ENCODE results near the gene MCFD2. TPM values are rescaled to one million over a fixed set of nuclear protein-coding genes. Genes with fewer than 3 reads are reported as not detected.

MCFD2 gene
- 10 to 100 TPM; 83.7 to 92.2 (median 90.4) TPM for polyA plus RNA-seq (ENCODE audit: insufficient read length in 4 of 4)

DNA sequence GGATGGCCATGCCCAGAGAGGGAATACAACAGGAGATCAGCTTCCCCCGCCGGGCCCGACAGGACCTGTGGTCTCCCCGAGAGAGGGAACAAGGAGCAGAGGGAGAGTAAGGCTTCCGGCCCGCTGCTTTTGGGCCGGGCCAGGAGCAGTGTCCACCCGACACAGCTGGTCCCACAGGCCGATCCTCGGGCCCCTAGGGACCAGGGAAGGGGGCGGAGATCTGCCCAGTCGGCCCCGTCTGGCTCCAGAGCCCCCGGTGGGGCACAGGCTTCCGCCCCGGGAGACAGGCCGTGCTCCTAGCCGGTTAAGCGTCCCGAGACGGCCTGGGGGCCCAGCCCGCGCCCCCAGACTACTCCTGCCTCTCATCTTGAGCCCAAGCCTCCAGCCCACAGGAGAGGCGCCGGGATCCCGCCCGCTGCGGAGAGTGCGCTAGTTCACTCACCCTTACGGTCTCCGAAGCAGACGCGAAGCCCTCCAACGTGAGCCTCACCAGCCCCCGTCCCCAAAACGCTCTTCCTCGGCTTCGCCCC lies at the start of gene MCFD2:
Gene MCFD2, minus strand, starts transcription at position 526 of the 530 bp plus-strand sequence. CDS start 6,635 bp downstream, outside the sequence.
- peak in 2 of 4 donors; percentile 13 to 19 for DNase-seq (ENCODE audit: low read depth in 4 of 4, low spot score in 2 of 4)

DNA sequence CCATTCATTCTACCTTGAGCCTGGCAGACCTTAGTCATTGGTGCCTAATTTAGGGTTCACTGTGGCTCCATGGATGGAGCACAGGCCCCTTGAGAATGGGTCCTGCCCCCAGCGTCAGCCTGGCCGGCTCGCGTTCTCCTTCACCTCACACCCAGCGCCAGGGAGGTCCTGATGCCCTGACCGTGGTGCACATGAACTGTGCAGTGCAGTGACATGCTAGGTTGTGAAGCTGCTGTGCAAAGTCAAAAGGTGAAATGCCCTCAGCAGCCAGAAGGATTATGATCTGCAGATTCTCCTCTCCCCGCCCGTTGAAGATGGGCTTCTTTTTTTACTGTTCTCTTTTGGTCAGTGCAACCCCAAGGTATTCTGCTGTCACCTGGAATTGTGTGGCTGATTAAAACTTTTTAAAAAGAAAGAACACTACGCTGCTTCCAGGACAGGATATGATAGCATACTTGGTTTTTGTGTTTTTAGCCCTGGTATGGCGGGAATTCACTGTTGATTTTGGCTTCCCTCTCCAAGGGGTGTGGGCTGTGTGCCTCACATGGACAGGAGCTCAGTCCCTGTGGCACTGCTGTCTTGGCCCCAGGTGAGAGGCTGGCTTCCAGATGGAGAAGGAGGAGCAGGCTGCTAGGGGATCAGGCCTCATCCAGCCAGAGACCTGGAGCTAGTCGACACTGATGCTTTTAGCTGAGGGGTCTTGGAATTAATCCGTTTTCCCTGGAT lies 49.4 kb upstream of the MCFD2 start:
- no peak for DNase-seq (ENCODE audit: low read depth in 4 of 4, low spot score in 2 of 4)

DNA sequence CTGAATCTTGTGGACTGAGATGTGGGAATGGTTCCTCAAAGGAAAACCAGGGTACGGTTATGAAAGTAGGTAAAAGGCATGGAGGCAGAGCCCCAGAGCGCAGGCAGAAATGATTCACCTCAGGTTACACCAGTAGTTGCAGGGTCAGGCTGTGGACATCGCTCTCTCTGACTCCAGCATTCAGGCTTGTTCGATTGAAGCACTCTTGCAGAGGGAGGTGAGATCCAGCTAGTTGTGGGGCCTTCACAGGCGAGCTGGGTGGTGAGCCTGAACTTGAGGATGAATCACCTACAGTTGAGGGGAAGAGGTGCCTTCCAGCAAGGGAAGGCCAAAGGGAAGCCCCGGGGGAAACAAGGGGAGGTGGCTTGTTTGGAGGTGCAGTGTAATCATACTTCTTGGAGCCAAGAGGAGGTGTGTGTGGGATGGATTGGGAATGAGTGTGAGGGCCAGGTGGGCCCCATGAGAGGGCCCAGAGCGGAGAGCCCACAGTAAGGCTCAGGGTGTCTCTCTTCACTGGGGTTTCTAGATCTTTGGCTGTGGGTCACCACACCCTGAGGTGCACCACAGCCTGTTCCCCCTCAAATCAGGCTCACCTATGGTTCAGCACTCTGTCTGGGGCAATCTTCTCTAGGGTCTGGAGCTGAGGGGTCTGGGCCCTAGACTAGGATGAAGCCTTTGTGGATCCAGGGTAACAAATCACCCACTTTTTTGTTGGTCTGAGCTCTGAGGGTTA lies 48.5 kb upstream of the MCFD2 start:
- DNase-seq (ENCODE audit: low read depth in 4 of 4, low spot score in 2 of 4): no peak

DNA sequence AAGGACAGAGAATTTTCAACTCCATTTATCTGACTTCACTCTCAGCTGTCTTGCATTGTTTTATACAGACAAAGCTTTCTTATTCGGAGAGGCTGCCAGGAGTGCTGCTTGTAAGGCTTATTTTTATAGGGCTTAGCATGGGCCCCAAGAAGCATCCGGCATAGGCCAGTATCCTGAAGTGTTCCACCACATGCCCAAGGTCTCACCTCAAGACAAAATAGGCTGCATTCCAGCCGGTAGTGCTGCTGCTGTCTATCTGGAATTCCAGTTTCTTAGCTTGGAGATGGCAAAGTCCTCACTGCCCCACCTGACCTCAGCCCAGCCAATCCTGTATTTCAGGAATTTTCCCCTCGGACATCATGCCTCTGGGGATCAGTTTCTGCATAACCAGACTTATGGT lies 47.6 kb upstream of the MCFD2 start:
- DNase-seq (ENCODE audit: low read depth in 4 of 4, low spot score in 2 of 4): no peak

DNA sequence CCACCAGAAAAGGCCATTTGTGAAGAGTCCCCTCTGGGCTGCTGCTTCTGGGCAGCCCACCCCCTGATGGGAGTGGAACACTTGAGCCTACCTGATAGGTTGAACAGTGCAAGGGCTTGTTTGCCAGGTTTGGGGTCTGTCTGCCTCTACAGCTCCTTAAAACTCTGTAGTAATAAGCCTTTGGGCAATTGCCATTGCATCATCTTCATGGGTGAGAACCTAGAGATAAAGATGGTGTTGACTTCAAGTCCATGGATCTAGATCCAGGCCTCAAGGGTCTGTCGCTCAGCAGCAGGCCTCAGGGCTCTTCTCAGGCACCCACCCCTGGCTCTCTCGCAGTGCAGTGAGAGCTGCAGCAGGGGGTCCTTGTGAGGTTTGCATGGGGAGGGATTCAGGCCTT lies 47.1 kb upstream of the MCFD2 start:
- no peak for DNase-seq (ENCODE audit: low read depth in 4 of 4, low spot score in 2 of 4)

DNA sequence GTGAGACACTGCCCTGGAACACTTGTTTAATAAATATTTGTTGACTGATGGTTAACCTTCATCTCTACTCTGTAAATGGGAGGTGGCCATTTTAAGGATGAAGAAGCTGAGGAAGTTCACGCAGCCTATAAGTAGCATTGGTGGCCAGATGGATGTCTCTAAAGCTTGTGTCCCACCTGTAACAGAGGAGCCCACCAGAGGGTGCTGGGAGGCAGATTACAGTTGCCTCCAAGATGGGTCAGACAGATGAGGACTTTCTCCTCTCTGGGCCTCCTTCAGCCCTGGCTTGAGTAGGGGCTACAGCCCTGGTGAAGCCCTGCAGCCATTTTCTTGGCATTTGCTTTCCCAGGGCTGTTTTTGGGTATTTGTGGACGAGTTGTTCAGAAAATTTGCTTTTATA lies 45.0 kb upstream of the MCFD2 start:
- no peak for DNase-seq (ENCODE audit: low read depth in 4 of 4, low spot score in 2 of 4)

DNA sequence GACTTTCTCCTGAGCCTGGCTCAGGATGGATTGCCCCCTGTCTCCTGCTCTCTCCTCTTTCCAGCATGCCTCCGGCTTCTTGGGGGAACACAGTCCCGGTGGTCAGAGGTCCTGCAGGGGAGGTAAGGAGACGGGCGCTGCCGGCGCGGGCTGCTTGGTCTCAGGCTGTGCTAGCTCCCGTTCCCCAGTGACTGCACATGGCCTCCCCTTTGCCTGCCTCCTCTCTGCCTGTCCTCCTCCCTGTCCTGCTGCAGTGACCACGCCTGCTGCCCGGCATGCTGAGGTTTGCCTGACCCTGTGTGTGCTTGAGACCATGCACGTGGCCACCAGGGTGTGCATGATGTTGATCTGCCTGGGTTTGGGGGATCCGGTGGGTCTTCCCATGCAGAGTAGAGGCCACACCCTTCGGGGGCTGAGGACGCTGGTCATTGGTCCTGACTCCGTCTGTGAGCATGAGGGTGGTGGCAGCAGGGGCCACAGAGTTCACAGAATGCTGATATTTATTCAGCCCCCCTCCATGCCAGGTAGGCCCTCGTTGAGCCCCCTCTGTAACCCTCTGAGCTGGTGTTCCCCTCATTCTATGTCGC lies 42.9 kb upstream of the MCFD2 start:
- DNase-seq (ENCODE audit: low read depth in 4 of 4, low spot score in 2 of 4): no peak

DNA sequence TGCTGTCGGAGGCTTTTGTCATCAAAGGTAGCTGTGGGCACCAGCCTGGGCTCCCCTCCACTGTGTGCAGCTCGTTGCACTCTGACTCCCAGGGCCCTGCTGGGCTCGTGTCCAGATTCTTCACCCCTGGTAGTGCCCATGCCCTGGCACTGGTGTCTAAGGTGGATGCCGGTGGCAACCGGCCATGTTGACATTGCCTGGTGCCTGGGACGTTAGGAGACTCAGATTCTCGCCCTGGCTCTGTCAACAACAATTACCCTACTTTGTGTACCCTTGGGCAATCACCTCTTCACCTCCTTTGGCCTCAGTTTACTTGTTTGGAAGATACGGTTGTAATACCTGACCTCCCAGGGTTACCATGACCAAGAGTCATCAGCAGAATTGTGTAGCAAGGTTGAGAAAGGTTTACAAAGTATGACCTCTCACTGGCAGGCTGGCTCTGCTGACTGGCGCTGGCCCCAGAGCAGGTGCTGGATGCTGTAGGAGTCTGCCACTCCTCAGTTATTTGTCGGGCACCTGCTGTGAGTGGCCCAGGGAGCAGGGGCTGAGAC lies 41.5 kb upstream of the MCFD2 start:
- no peak for DNase-seq (ENCODE audit: low read depth in 4 of 4, low spot score in 2 of 4)

DNA sequence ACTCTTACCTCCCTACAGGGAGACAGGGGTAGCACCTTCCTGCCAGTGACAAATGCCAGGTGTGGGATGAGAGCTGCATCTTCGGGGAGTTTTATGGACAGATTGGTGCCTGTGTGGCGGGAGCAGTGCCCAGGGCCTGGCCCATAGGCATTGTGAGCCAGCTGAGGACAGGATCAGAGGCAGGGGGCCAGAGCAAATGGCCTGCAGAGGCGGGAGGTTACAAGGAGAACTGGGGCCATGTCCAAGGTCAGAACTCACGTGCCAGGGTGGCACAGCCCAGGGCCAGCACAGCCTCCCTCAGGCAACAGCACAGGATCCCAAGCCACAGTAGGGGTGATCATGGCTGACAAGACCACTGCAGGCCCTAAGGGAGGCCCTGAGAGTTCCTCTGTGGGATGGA lies 40.2 kb upstream of the MCFD2 start:
- DNase-seq (ENCODE audit: low read depth in 4 of 4, low spot score in 2 of 4): no peak

DNA sequence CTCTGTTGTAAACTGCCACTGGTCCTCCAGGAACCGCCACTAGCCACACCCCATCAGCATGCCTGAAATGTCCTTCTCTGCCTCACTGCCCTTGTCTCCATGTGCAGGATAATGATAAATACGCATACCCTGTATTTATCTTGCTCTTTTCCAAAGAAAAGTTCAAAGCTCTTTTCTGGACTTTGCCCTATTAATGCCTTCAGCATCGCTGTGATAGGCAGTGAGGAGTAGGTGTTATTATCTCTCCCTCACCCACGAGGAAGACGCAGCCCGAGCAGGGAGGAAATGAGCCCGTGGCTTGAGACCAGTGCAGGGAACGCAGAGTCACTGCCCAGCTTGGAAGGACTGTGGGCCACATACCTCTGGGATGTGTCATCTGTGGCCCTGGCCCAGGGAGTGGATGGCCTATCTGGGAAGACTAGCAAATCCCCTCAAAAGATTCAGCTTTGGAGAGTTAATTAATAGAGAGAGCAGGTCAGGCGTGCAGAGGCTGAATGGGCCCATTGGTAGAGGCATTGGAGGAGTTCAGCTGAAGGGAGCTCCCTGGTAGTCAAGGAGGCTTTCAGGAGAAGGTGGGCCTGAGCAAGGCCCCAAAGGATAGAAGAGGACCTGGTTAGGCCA lies 39.5 kb upstream of the MCFD2 start:
- no peak for DNase-seq (ENCODE audit: low read depth in 4 of 4, low spot score in 2 of 4)

DNA sequence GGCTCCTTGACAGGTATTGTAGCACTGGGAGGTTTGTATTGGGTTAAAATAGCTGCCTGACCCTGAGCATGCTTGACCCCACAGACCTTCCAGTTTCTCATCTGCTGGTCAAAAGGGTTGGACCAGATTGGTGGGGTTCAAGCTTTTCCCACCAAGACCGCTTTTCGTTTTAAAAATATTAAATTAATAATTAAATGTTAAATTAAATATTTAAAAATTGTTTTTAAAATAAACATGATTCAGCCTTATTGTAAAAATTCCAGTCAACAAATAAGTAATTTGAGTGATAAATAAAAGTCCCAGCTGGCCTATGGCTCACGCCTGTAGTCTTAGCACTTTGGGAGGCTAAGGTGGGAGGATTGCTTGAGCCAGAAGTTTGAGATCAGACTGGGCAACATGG lies 36.6 kb upstream of the MCFD2 start:
- DNase-seq (ENCODE audit: low read depth in 4 of 4, low spot score in 2 of 4): no peak

DNA sequence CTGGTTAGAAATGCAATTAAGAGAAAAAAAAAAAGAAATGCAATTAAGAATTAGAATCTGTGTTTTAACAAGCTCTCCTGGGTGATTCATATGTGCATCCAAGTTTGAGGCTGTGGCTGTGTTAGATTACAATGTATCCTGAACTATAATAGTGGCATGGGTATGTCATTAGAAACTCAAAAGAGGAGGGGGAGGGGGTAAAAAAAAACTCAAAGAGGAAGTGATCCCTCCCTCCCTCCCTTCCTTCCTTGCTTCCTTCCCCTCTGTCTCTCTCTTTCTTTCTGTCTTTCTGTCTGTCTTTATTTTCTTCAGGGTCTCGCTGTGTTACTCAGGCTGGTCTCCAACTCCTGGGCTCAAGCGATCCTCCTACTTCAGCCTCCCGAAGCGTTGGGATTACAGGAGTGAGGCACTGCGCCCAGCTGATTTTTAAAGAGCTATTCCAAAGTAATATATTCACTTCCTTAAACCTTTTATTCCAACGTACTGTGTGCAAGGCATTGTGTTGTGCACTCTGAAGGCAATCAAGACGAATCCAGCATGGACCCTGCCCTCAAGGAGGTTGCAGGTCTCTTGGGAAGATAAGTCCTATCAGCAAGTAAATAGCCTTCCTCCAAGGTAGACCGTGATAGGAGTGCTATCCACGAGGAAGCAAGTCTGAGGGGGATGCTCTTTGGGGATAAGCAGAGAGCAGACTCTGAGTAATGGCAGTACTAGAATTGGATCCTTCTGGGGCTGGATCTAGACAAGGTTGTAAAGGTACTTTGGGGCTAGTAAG lies 35.9 kb upstream of the MCFD2 start:
- no peak for DNase-seq (ENCODE audit: low read depth in 4 of 4, low spot score in 2 of 4)

DNA sequence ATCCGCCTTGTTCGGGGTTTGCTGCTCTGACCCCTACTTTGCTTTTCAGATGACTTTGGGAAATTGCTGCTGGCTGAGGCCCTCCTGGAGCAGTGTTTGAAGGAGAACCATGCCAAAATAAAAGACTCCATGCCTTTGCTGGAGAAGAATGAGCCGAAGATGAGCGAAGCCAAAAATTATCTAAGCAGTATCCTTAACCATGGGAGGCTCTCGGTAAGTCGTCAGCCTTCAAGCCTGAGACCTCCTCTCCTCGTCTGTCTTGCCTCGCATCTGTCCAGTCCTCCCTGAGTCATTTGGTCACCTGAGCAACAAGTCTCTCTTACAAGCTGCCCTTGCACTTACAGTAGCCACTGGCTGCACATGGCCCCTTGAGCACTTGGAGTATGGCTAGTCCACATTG lies 34.7 kb upstream of the MCFD2 start:
- no peak for DNase-seq (ENCODE audit: low read depth in 4 of 4, low spot score in 2 of 4)

DNA sequence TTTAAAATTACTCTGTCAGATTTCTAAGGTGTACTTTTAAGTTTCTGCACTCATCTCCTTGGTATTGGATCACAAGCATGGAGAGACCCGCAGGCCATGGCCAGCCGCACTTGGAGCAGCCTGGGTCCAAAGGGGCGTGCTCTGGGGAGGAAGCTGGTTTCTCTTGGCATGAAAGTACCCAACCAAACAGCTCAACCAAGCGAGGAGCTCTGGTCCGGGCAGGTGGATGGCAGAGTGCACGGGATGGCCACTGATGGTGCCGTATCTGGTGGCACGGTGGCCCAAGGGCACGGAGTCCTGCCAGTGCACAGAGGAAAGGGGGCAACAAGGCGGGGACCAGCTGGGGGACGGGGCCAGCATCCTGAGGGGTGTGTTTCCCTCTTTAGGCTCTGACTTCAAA lies 32.2 kb upstream of the MCFD2 start:
- no peak for DNase-seq (ENCODE audit: low read depth in 4 of 4, low spot score in 2 of 4)

DNA sequence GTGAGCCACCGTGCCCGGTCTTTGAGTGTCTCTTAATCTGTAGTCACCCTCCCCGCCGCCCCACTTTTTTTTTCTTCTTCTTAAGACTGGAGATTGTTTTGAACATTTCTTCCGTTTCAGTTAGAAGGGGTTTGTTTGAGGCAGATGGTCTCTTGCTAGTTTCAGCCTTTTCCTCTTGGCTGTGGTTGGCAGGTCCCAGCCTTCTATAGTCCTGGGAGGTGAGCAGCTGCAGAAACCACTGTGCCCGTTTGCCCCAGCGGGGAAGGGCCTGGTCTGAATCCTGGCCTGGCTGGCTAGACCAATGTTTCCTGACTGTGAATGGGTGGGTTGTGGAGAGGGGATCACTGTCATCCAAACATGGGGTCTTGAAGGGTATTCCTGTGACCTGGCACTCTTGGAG lies 30.1 kb upstream of the MCFD2 start:
- no peak for DNase-seq (ENCODE audit: low read depth in 4 of 4, low spot score in 2 of 4)

DNA sequence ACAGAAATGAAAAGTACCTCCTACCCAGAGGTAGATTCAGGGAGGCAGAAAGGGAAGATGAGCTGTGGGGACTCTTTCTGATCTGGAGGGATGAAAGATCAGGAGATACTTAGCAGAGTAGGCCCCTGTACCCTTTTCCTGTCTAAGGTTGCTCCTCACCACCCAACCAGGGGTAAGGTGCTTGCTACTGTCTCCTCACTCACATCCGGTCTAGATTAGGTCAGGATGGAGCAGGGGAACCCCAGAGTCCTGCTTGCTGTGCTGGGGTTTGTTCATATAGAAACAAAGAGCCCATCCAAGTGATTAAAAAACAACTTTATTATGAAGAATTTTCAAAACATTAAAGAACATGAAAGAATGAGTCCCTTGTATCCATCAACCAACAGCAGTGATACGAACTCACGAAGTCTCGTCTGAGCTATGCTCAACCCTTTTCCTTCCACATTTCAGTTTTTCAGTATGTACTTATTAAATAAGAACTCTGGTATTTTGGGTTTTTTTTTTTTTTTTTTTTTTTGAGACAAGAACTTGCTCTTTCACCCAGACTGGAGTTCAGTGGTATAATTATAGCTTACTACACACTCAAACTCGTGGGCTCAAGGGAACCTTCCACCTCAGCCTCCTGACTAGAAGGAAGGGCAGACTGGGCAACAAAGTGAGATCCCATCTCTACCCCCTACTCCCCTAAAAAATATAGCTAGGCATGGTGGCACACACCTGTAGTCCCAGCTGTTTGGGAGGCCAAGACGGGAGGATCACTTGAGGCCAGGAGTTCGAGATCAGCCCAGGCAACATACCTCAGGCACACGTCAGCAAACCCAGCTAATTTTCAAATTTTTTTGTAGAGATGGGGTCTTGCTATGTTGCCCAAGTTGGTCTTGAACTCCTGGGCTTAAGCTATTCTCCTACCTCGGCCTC lies 28.5 kb upstream of the MCFD2 start:
- no peak for DNase-seq (ENCODE audit: low read depth in 4 of 4, low spot score in 2 of 4)

DNA sequence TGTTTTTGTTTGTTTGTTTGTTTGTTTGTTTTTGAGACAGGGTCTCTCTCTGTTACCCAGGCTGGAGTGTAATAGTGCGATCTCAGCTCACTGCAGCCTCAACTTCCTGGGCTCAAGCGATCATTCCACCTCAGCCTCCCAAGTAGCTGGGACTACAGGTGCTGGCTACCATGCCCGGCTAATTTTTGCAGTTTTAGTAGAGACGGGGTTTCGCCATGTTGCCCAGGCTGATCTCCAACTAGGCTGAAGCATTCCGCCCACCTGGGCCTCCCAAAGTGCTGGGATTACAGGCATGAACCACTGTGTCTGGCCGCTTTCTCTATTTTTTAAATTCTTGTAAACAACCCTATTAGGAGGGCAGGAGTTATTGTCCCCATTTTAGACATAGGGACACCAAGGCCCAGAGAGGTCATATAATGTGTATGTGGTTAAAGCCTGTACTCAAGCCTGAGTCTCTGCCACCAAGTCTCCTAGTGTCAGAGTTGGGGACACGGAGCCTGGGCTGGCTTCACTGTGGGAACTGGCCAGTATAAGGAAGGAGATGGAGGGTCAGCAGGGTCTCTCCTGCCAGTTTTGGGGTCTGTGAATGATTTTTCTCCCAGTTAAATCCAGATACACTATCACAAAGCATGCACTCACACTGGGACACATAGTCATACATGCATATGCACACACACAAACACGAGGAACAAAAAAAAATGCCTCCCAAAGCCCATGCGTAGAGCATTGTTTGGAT lies 27.5 kb upstream of the MCFD2 start:
- no peak for DNase-seq (ENCODE audit: low read depth in 4 of 4, low spot score in 2 of 4)

DNA sequence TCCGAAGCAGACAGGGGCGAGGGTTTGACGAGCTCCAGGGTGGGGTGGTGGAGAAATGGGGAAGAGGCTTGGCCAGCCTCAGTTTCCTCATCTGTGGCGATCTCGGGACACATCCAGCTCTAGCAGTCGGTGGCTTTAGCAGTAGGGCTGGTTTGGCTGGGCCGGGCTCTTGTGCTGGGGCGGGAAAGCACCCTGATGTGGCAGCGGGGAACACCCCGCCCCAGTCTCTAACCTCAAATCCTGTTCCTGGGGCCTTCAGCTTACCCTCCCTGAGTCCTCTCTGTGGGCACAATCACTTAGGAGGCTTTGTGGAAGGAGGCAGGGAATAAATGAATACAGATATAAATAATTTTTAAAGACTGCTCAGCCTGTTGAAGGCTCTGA lies 26.5 kb upstream of the MCFD2 start:
- no peak for DNase-seq (ENCODE audit: low read depth in 4 of 4, low spot score in 2 of 4)

Measured in left renal cortex interstitium (tissue), 4 donors.